Epithelial cell of esophagus (primary cell): Measurements from ENCODE around the gene FBXW11.

Source experiments
- DNase-seq: peaks from one replicate; pipeline ENCODE4 v3.0.0; 2010; ENCODE audit warnings: low read depth
- H3K4me3 ChIP-seq: 2 replicates; pipeline ENCODE4 v1.5.1; 2011; ENCODE audit warnings: mild to moderate bottlenecking, low read length, control low read depth
- CTCF ChIP-seq: IDR thresholded peaks from 2 replicates; pipeline ENCODE4 v1.5.1; 2011; ENCODE audit warnings: low read depth, mild to moderate bottlenecking, low read length, control low read depth, inconsistent platforms; ENCODE audit not compliant: insufficient read depth; ENCODE audit errors: missing control alignments

Gene FBXW11

GRCh38 chr5:172006321-172007174 is at the start of gene FBXW11:
Gene FBXW11 (minus strand): TSS chr5:172006638. CDS start chr5:172006502, 136 bp downstream.
- H3K4me3 ChIP-seq, result peak within 1 kb of the TSS; percentile 89
- DNase-seq, result peak; percentile 98
- TF ChIP-seq CTCF, result no peak

- DNase-seq, result no peak
- TF ChIP-seq CTCF, result no peak
- no peak overlapping the region for H3K4me3 ChIP-seq
These were observed 49.6 kb upstream of the FBXW11 start for GRCh38 chr5:172055996-172056395.

- no peak for TF ChIP-seq CTCF
- no peak overlapping the region for H3K4me3 ChIP-seq
- DNase-seq, result no peak
These were observed 49.0 kb upstream of the FBXW11 start for GRCh38 chr5:172055421-172055820.

- no peak for DNase-seq
- TF ChIP-seq CTCF, result no peak
- no peak overlapping the region for H3K4me3 ChIP-seq
These were observed 48.2 kb upstream of the FBXW11 start for GRCh38 chr5:172054611-172055153.

- no peak overlapping the region for H3K4me3 ChIP-seq
- no peak for TF ChIP-seq CTCF
- DNase-seq, result peak; percentile 22
These were observed 46.2 kb upstream of the FBXW11 start for GRCh38 chr5:172052450-172053236.

GRCh38 chr5:172051643-172052339 is 45.4 kb upstream of the FBXW11 start:
- no peak for TF ChIP-seq CTCF
- no peak overlapping the region for H3K4me3 ChIP-seq
- no peak for DNase-seq
